SK-N-MC (cell line): Measurements from ENCODE around the gene SLC35F3.

Experiments used
- DNase-seq: peaks from one replicate; pipeline ENCODE4 v3.0.0-alpha.2; 2011; ENCODE audit warnings: low read depth, low spot score
- H3K27ac ChIP-seq: fragments of 200-600 bp; sonication (generic); 2 replicates; pipeline ENCODE4 v1.5.1; 2016; ENCODE audit warnings: mixed run types
- H3K36me3 ChIP-seq: fragments of 200-600 bp; sonication (generic); 2 replicates; pipeline ENCODE4 v1.6.1; 2017; ENCODE audit warnings: antibody characterized with exemption, low read length, mixed read lengths; ENCODE audit not compliant: insufficient read depth
- H3K4me3 ChIP-seq: fragments of 200-600 bp; sonication (generic); 2 replicates; pipeline ENCODE4 v1.5.1; 2016
- H3K9ac ChIP-seq: fragments of 200-600 bp; sonication (generic); 2 replicates; pipeline ENCODE4 v1.8.0; 2017; ENCODE audit warnings: mixed run types, mixed read lengths; ENCODE audit not compliant: insufficient read length
- H3K9me3 ChIP-seq: fragments of 200-600 bp; sonication (generic); 2 replicates; pipeline ENCODE4 v1.6.1; 2017; ENCODE audit warnings: low read depth, mild to moderate bottlenecking, antibody characterized with exemption, low read length, moderate library complexity, mixed read lengths
- EZH2 ChIP-seq: fragments of 200-600 bp; sonication (generic); IDR thresholded peaks from one replicate; pipeline ENCODE4 v1.6.1; 2017; ENCODE audit warnings: antibody characterized with exemption
- FOXP2 ChIP-seq: optimal IDR thresholded peaks from 2 replicates; pipeline ENCODE3; 2011; ENCODE audit warnings: mild to moderate bottlenecking, moderate library complexity; ENCODE audit not compliant: insufficient read depth; ENCODE audit errors: extremely low read length, control extremely low read depth
- POLR2AphosphoS5 ChIP-seq: IDR thresholded peaks from 2 replicates; pipeline ENCODE4 v1.6.1; 2012; ENCODE audit warnings: mild to moderate bottlenecking, low read depth, low read length, borderline replicate concordance

The SLC35F3 gene

GRCh38 chr1:234320549-234320948, 416.1 kb downstream of the SLC35F3 start:
- no peaks in the 10 kb centered on the region for H3K9me3 ChIP-seq
- H3K36me3 ChIP-seq: no peaks in the 10 kb centered on the region
- H3K9ac ChIP-seq: no peak overlapping the region
- H3K4me3 ChIP-seq: no peak overlapping the region
- H3K27ac ChIP-seq: no peak overlapping the region
- TF ChIP-seq POLR2AphosphoS5: no peak
- no peak for TF ChIP-seq EZH2
- TF ChIP-seq FOXP2: no peak
- no peak for DNase-seq

GRCh38 chr1:234321231-234321630, 416.8 kb downstream of the SLC35F3 start:
- H3K9ac ChIP-seq: no peak overlapping the region
- no peaks in the 10 kb centered on the region for H3K36me3 ChIP-seq
- no peak for DNase-seq
- TF ChIP-seq EZH2 (no peak), POLR2AphosphoS5 (no peak), FOXP2 (no peak)
- no peaks in the 10 kb centered on the region for H3K9me3 ChIP-seq
- H3K4me3 ChIP-seq: no peak overlapping the region
- H3K27ac ChIP-seq: no peak overlapping the region

- Histone ChIP-seq H3K9ac (no peak overlapping the region), H3K4me3 (no peak overlapping the region), H3K9me3 (no peaks in the 10 kb centered on the region), H3K27ac (no peak overlapping the region), H3K36me3 (no peaks in the 10 kb centered on the region)
- no peak for DNase-seq
- TF ChIP-seq POLR2AphosphoS5: no peak
- TF ChIP-seq EZH2: no peak
Measured at GRCh38 chr1:234322097-234322496, 417.6 kb downstream of the SLC35F3 start.

- Histone ChIP-seq H3K9ac (no peak overlapping the region), H3K9me3 (no peaks in the 10 kb centered on the region), H3K36me3 (no peaks in the 10 kb centered on the region), H3K27ac (no peak overlapping the region), H3K4me3 (no peak overlapping the region)
- DNase-seq: no peak
- TF ChIP-seq FOXP2 (no peak), POLR2AphosphoS5 (no peak), EZH2 (no peak)
Measured at GRCh38 chr1:234322979-234323378, 418.5 kb downstream of the SLC35F3 start.

- H3K9me3 ChIP-seq: no peaks in the 10 kb centered on the region
- no peaks in the 10 kb centered on the region for H3K36me3 ChIP-seq
- no peak for DNase-seq
- TF ChIP-seq POLR2AphosphoS5 (no peak), FOXP2 (no peak), EZH2 (no peak)
- no peak overlapping the region for H3K27ac ChIP-seq
- no peak overlapping the region for H3K9ac ChIP-seq
- H3K4me3 ChIP-seq: no peak overlapping the region
Measured at GRCh38 chr1:234324821-234325220, 420.3 kb downstream of the SLC35F3 start.

- Histone ChIP-seq H3K9ac (no peak overlapping the region), H3K36me3 (no peaks in the 10 kb centered on the region), H3K9me3 (no peaks in the 10 kb centered on the region), H3K4me3 (peak overlapping the region; percentile 75), H3K27ac (no peak overlapping the region)
- TF ChIP-seq POLR2AphosphoS5 (no peak), FOXP2 (no peak), EZH2 (no peak)
- no peak for DNase-seq
Measured at GRCh38 chr1:234325878-234326496, 421.5 kb downstream of the SLC35F3 start.

- Histone ChIP-seq H3K9ac (no peak overlapping the region), H3K9me3 (no peaks in the 10 kb centered on the region), H3K36me3 (no peaks in the 10 kb centered on the region), H3K4me3 (peak overlapping the region; percentile 75), H3K27ac (no peak overlapping the region)
- DNase-seq: no peak
- TF ChIP-seq FOXP2: no peak
- no peak for TF ChIP-seq POLR2AphosphoS5
- TF ChIP-seq EZH2: no peak
Measured at GRCh38 chr1:234326497-234327366, 422.3 kb downstream of the SLC35F3 start.

GRCh38 chr1:234327577-234328164, 423.2 kb downstream of the SLC35F3 start:
- no peak for TF ChIP-seq POLR2AphosphoS5
- TF ChIP-seq FOXP2: no peak
- no peak for TF ChIP-seq EZH2
- H3K9me3 ChIP-seq: no peaks in the 10 kb centered on the region
- no peak for DNase-seq

More at GRCh38 chr1:234327577-234328164, 423.2 kb downstream of the SLC35F3 start:
- H3K36me3 ChIP-seq: no peaks in the 10 kb centered on the region
- no peak overlapping the region for H3K4me3 ChIP-seq
- H3K9ac ChIP-seq: no peak overlapping the region
- no peak overlapping the region for H3K27ac ChIP-seq
